Kidney (tissue), 22 donors: ENCODE data around the gene ACTN2. TPM values are rescaled to one million over a fixed set of nuclear protein-coding genes. Genes with fewer than 3 reads are reported as not detected.
A peak's percentile ranks its signal among the peaks of the same experiment; 100 is the strongest.

ENCODE experiments used
- DNase-seq, 5 donors: peaks; one replicate each; pipeline ENCODE4 v3.0.0-alpha.2; 2013 to 2020
- FAIRE-seq: peaks from 2 replicates; lab custom pipeline; 2012; peaks lifted over from hg19 to GRCh38; lab: Jason Lieb, UNC
- H3K27ac ChIP-seq, 2 donors: one replicate each; pipeline ENCODE4 v1.7.0; 2013; ENCODE audit warnings: low read depth in 2 of 2, low read length in 2 of 2, inconsistent platforms in 1 of 2
- H3K27me3 ChIP-seq: one replicate; pipeline ENCODE4 v1.7.1; 2013; ENCODE audit warnings: low read length, inconsistent platforms; ENCODE audit not compliant: control insufficient read depth, insufficient read depth
- H3K36me3 ChIP-seq, 3 donors: one replicate each; pipeline versions ENCODE4 v1.7.0 to v1.7.1; 2013; ENCODE audit warnings: low read length in 3 of 3, control low read depth in 1 of 3, inconsistent platforms in 1 of 3; ENCODE audit not compliant: insufficient read depth in 3 of 3, control insufficient read depth in 2 of 3
- H3K4me1 ChIP-seq, 3 donors: one replicate each; pipeline versions ENCODE4 v1.7.0 to v1.7.1; 2013; ENCODE audit warnings: low read length in 3 of 3, inconsistent platforms in 1 of 3, low read depth in 1 of 3; ENCODE audit not compliant: control insufficient read depth in 2 of 3, insufficient read depth in 2 of 3
- H3K4me3 ChIP-seq, 3 donors: one replicate each; pipeline versions ENCODE4 v1.7.0 to v1.8.1; 2013; ENCODE audit warnings: low read length in 3 of 3, control low read depth in 1 of 3, inconsistent platforms in 1 of 3
- H3K9ac ChIP-seq, 3 donors: one replicate each; pipeline versions ENCODE4 v1.7.0 to v1.7.1; 2013; ENCODE audit warnings: low read length in 3 of 3, control low read depth in 1 of 3, inconsistent platforms in 1 of 3
- H3K9me3 ChIP-seq, 3 donors: one replicate each; pipeline versions ENCODE4 v1.7.0 to v1.7.1; 2013; ENCODE audit warnings: low read length in 3 of 3, control low read depth in 1 of 3, inconsistent platforms in 1 of 3; ENCODE audit not compliant: control insufficient read depth in 2 of 3, insufficient read depth in 1 of 3
- CTCF ChIP-seq: IDR thresholded peaks from 3 replicates; pipeline ENCODE4 v1.5.1; 2012; ENCODE audit warnings: mild to moderate bottlenecking, moderate library complexity, borderline replicate concordance; ENCODE audit not compliant: insufficient read depth; ENCODE audit errors: extremely low read depth
- intact Hi-C: fragments of 100-400 bp; cut with DNase I; formaldehyde crosslinking; loops from one replicate; pipeline ENCODE4 v1.11.1; 2022
- long read RNA-seq, 10 donors: library from polyadenylated mRNA in 1 of 10; unstranded in 1 of 10; transcript quantifications; one replicate each; pipeline ENCODE4 v2.0.0 and lab custom pipeline, GENCODE V29; 2021 to 2026
- polyA plus RNA-seq: library from polyadenylated mRNA; stranded (reverse); fragments of 350-450 nt; fragmentation: Illumina TruSeq; extraction: RNeasy Lipid Tissue Mini Kit (QIAGEN cat#74804); gene quantifications from one replicate; pipeline ENCODE4 v1.2.3, GENCODE V29; 2014; ENCODE audit warnings: low read depth, low replicate concordance; ENCODE audit not compliant: insufficient read depth
- total RNA-seq: library from RNA; stranded (reverse); fragmentation: NEBNext Ultra II Directional; extraction: Animal tissue kit (Norgen Biotek cat#: 25700); gene quantifications from one replicate; pipeline ENCODE4 v1.2.1, GENCODE V29; 2021
- donor health status: control.
- donor health status: control.
- donor health status: control.
- donor health status: control.
- donor health status: control.
- donor health status: DM: yes; HTN: yes; CAD: no.
- donor health status: Normal renal cell carcinoma (clear cell type).

ACTN2 gene
- total RNA-seq (0.60 TPM), polyA plus RNA-seq (1.6 TPM)
- long read RNA-seq, donor 1 = 0 reads
- long read RNA-seq, donor 2, full-length matches to known transcripts = 1 of 1 reads
- long read RNA-seq, donor 2, partial matches to known transcripts = 0 of 1 reads
- long read RNA-seq, donor 2, other reads (novel, unspliced or antisense) = 0 of 1 reads
- long read RNA-seq, donor 3, full-length matches to known transcripts = 1 of 1 reads
- long read RNA-seq, donor 3, partial matches to known transcripts = 0 of 1 reads
- long read RNA-seq, donor 3, other reads (novel, unspliced or antisense) = 0 of 1 reads
- long read RNA-seq, donor 4 = 0 reads
- long read RNA-seq, donor 5 = 0 reads
- long read RNA-seq, donor 6 = 0 reads
- long read RNA-seq, donor 7, partial matches to known transcripts = 0 of 1 reads
- long read RNA-seq, donor 7, other reads (novel, unspliced or antisense) = 1 of 1 reads
- long read RNA-seq, donor 8 = 0 reads
- long read RNA-seq, donor 9 = 0 reads
- long read RNA-seq, donor 10 = 0 reads

- DNase-seq (peak; percentile 43 to 79 (median 67)), FAIRE-seq (no peak)
- peaks cover 7% of the 10 kb centered on the region for H3K27me3 ChIP-seq
- peaks cover 0 to 3% (median 0%) of the 10 kb centered on the region in 3 donors for H3K9me3 ChIP-seq
- no peak within 1 kb of the TSS for H3K27ac ChIP-seq
- H3K9ac ChIP-seq = no peak within 1 kb of the TSS
- peak within 1 kb of the TSS in 1 of 3 donors; percentile 53 for H3K4me3 ChIP-seq
- peaks cover 0 to 5% (median 0%) of the 10 kb centered on the region in 3 donors for H3K4me1 ChIP-seq
- intact Hi-C loops = no loop called here
- H3K36me3 ChIP-seq = no peaks in the 10 kb centered on the region
- TF ChIP-seq CTCF = no peak
Observed at GRCh38 chr1:236685917-236686814, at the start of gene ACTN2. TSS of gene ACTN2 (plus strand) at chr1:236686499. CDS start at chr1:236686674, 175 bp downstream.

- no peak overlapping the region for H3K27ac ChIP-seq
Observed at GRCh38 chr1:236638945-236639344, 47.4 kb upstream of the ACTN2 start.

GRCh38 chr1:236639686-236640085 lies 46.6 kb upstream of the ACTN2 start:
- Histone ChIP-seq H3K9ac (no peak overlapping the region), H3K27me3 (no peaks in the 10 kb centered on the region), H3K4me3 (no peak overlapping the region), H3K9me3 (no peaks in the 10 kb centered on the region), H3K4me1 (no peaks in the 10 kb centered on the region), H3K36me3 (no peaks in the 10 kb centered on the region), H3K27ac (no peak overlapping the region)
- intact Hi-C loops = no loop called here
- DNase-seq = no peak
- TF ChIP-seq CTCF = no peak
- no peak for FAIRE-seq

More at GRCh38 chr1:236638945-236639344, 47.4 kb upstream of the ACTN2 start:
- no peaks in the 10 kb centered on the region for H3K27me3 ChIP-seq
- no peaks in the 10 kb centered on the region for H3K4me1 ChIP-seq
- no peak for DNase-seq
- no peak overlapping the region for H3K9ac ChIP-seq
- H3K9me3 ChIP-seq = no peaks in the 10 kb centered on the region
- no peak for FAIRE-seq
- intact Hi-C loops = no loop called here
- H3K4me3 ChIP-seq = no peak overlapping the region
- no peaks in the 10 kb centered on the region for H3K36me3 ChIP-seq
- TF ChIP-seq CTCF = no peak
